CD4-positive, alpha-beta T cell (primary cell): Measurements from ENCODE around the gene SAMD5. TPM values are rescaled to one million over a fixed set of nuclear protein-coding genes. Genes with fewer than 3 reads are reported as not detected.
"Not testable (repeated sequence)": the region's sequence is repeated elsewhere in the genome, so short reads cannot be mapped to it uniquely, and the experiment has no call there.

Source experiments
- ATAC-seq: fragments of 200-7000 bp; cut with Tn5 transposase; one replicate; pipeline ENCODE4 v1.10.0; 2022; ENCODE audit warnings: mild to moderate bottlenecking; ENCODE audit not compliant: poor library complexity
- CTCF ChIA-PET: fragments of 350-600 bp; sonication (Branson Sonifier 250); formaldehyde crosslinking; loops from one replicate; lab custom pipeline; 2021; ENCODE audit warnings: antibody characterized with exemption, inconsistent platforms; lab: Charles Lee
- POLR2A ChIA-PET: fragments of 350-600 bp; sonication (Branson Sonifier 250); formaldehyde crosslinking; loops from one replicate; lab custom pipeline; 2021; ENCODE audit warnings: antibody characterized with exemption, inconsistent platforms; lab: Charles Lee
- DNase-seq, 14 experiments: peaks; one replicate each; pipeline ENCODE4 v3.0.0-alpha.2; 2013 to 2020; ENCODE audit warnings: mixed read lengths in 2 of 14
- H3K27ac ChIP-seq, 2 donors: one replicate each; pipeline versions ENCODE4 v1.5.1 to v1.7.0; 2013; ENCODE audit warnings: low read length in 2 of 2, low read depth in 1 of 2, mild to moderate bottlenecking in 1 of 2
- H3K27me3 ChIP-seq, 2 experiments: 1 replicate in 1 of 2; 2 replicates in 1 of 2; pipeline versions ENCODE4 v1.6.1 to v1.7.0; 2013; ENCODE audit warnings: low read length in 2 of 2, control low read depth in 1 of 2, mild to moderate bottlenecking in 1 of 2, moderate library complexity in 1 of 2; ENCODE audit not compliant: insufficient read depth in 2 of 2, control insufficient read depth in 1 of 2
- H3K36me3 ChIP-seq: one replicate; pipeline ENCODE4 v1.6.1; 2013; ENCODE audit warnings: low read length, control low read depth; ENCODE audit not compliant: insufficient read depth
- H3K4me1 ChIP-seq: one replicate; pipeline ENCODE4 v1.6.1; 2013; ENCODE audit warnings: low read length, control low read depth; ENCODE audit not compliant: insufficient read depth
- H3K4me3 ChIP-seq: one replicate; pipeline ENCODE4 v1.5.1; 2013; ENCODE audit warnings: mild to moderate bottlenecking, low read length, moderate library complexity
- H3K9me3 ChIP-seq, 2 experiments: 1 replicate in 1 of 2; 2 replicates in 1 of 2; pipeline versions ENCODE4 v1.6.1 to v1.7.0; 2013; ENCODE audit warnings: low read length in 2 of 2, mild to moderate bottlenecking in 2 of 2, control low read depth in 1 of 2, moderate library complexity in 1 of 2; ENCODE audit not compliant: control insufficient read depth in 1 of 2, insufficient read depth in 1 of 2
- H3K27ac Mint-ChIP-seq: one replicate; pipeline ENCODE4 v1.8.0; 2020; ENCODE audit warnings: mixed read lengths
- H3K27me3 Mint-ChIP-seq: one replicate; pipeline ENCODE4 v1.8.0; 2021; ENCODE audit warnings: mixed read lengths
- H3K36me3 Mint-ChIP-seq: one replicate; pipeline ENCODE4 v1.8.0; 2021; ENCODE audit warnings: low read depth, mixed read lengths
- H3K4me1 Mint-ChIP-seq: one replicate; pipeline ENCODE4 v1.8.0; 2021; ENCODE audit warnings: low read depth, mixed read lengths
- H3K4me3 Mint-ChIP-seq: one replicate; pipeline ENCODE4 v1.8.0; 2020; ENCODE audit warnings: mild to moderate bottlenecking, mixed read lengths
- H3K9me3 Mint-ChIP-seq: one replicate; pipeline ENCODE4 v1.8.0; 2020; ENCODE audit warnings: mixed read lengths
- CTCF ChIP-seq: fragments of 200-600 bp; IDR thresholded peaks from one replicate; pipeline ENCODE4 v1.8.0; 2022; ENCODE audit warnings: antibody characterized with exemption, mild to moderate bottlenecking
- intact Hi-C, 2 experiments: fragments of 100-400 bp; cut with DNase I in 1 of 2; cut with micrococcal nuclease in 1 of 2; formaldehyde crosslinking; loops; one replicate each; pipeline versions ENCODE4 v1.15.1 to v1.9.0; 2023 to 2025; cut with DNase I, micrococcal nuclease
- total RNA-seq, 174 experiments: library from RNA in 2 of 174; stranded (reverse) in 2 of 174; gene quantifications; one replicate each; pipeline ENCODE4 v1.2.3 and lab custom pipeline; 2021 to 2026

SAMD5 gene
- total RNA-seq, 2 experiments from 2014 or later = not detected

DNA sequence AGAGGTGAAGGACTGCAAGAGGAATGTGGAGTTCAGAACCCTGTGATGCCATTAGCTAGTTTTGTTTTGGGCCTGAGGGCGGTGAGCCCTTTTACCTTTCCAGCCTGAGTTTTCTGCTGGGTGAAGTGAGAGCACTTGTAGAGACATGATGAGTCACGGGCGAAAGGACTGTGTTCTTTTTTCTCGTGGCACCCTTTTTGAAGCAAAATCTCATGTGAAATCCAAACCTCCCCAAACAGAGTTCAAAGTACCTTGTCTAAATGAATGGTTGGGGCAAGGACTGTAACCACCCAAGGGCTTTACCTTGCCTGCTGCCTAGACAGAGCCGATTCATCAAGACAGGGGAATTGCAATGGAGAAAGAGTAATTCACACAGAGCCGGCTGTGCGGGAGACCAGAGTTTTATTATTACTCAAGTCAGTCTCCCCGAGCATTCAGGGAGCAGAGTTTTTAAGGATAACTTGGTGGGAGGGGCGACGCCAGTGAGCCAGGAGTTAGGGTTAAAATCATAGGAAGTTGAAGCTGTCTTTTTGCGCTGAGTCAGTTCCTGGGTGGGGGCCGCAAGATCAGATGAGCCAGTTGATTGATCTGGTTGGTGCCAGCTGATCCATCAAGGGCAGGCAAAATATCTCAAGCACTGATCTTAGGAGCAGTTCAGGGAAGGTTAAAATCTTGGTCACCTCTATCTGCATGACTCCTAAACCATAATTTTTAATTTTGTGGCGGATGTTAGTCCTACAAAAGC lies 25.8 kb downstream of the SAMD5 start:
- H3K27ac ChIP-seq = no peak overlapping the region
- intact Hi-C loops = no loop called here
- ATAC-seq (no peak), DNase-seq (no peak)
- no peaks in the 10 kb centered on the region for H3K36me3 ChIP-seq
- H3K9me3 ChIP-seq = peaks cover 0 to 6% of the 10 kb centered on the region in 2 experiments
- Mint-ChIP-seq H3K27ac (no peak overlapping the region), H3K4me3 (no peak overlapping the region), H3K4me1 (peaks cover 11% of the 10 kb centered on the region), H3K36me3 (no peaks in the 10 kb centered on the region), H3K9me3 (peaks cover 3% of the 10 kb centered on the region), H3K27me3 (peaks cover 25% of the 10 kb centered on the region)
- no peak overlapping the region for H3K4me3 ChIP-seq
- H3K27me3 ChIP-seq = no peaks in the 10 kb centered on the region
- CTCF ChIA-PET = no interaction called here
- TF ChIP-seq CTCF = no peak
- POLR2A ChIA-PET = no interaction called here
- peaks cover 5% of the 10 kb centered on the region for H3K4me1 ChIP-seq

- POLR2A ChIA-PET = no interaction called here
- intact Hi-C loops = no loop called here
- DNase-seq (no peak), ATAC-seq (no peak)
- TF ChIP-seq CTCF = no peak
- CTCF ChIA-PET = no interaction called here
- H3K4me1 Mint-ChIP-seq = no peaks in the 10 kb centered on the region
- H3K27me3 Mint-ChIP-seq = peaks cover 14% of the 10 kb centered on the region
- no peak overlapping the region for H3K4me3 ChIP-seq
- no peaks in the 10 kb centered on the region for H3K27me3 ChIP-seq
- H3K4me3 Mint-ChIP-seq = no peak overlapping the region
- H3K27ac ChIP-seq = no peak overlapping the region
- no peaks in the 10 kb centered on the region for H3K4me1 ChIP-seq
- peaks cover 3 to 4% of the 10 kb centered on the region in 2 experiments for H3K9me3 ChIP-seq
- H3K9me3 Mint-ChIP-seq = no peaks in the 10 kb centered on the region
- no peaks in the 10 kb centered on the region for H3K36me3 Mint-ChIP-seq
- no peak overlapping the region for H3K27ac Mint-ChIP-seq
- no peaks in the 10 kb centered on the region for H3K36me3 ChIP-seq
These were observed 30.3 kb downstream of the SAMD5 start for GRCh38 chr6:147538821-147539220.

GRCh38 chr6:147540075-147540474 lies 31.6 kb downstream of the SAMD5 start:
- no peaks in the 10 kb centered on the region for H3K27me3 ChIP-seq

DNA sequence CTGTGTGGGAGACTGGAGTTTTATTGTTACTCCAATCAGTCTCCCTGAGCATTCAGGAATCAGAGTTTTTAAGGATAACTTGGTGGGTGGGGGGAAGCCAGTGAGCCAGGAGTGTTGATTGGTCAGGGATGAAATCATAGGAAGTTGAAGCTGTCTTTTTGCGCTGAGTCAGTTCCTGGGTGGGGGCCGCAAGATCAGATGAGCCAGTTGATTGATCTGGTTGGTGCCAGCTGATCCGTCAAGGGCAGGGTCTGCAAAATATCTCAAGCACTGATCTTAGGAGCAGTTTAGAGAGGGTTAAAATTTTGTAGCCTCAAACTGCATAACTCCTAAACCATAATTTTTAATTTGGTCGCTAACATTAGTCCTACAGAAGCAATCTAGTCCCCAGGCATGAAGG lies 33.9 kb downstream of the SAMD5 start:
- ATAC-seq, H3K36me3 ChIP-seq, H3K27ac Mint-ChIP-seq, H3K4me1 Mint-ChIP-seq, H3K9me3 Mint-ChIP-seq, H3K36me3 Mint-ChIP-seq, intact Hi-C loops, H3K4me3 ChIP-seq, POLR2A ChIA-PET, H3K27me3 ChIP-seq, H3K9me3 ChIP-seq, H3K27ac ChIP-seq, H3K4me1 ChIP-seq, CTCF ChIA-PET, DNase-seq, H3K27me3 Mint-ChIP-seq, H3K4me3 Mint-ChIP-seq: not testable (repeated sequence)

More at GRCh38 chr6:147540075-147540474, 31.6 kb downstream of the SAMD5 start:
- intact Hi-C loops = no loop called here
- Histone ChIP-seq H3K4me1 (no peaks in the 10 kb centered on the region), H3K36me3 (no peaks in the 10 kb centered on the region), H3K9me3 (peaks cover 3 to 4% of the 10 kb centered on the region in 2 experiments), H3K27ac (no peak overlapping the region), H3K4me3 (no peak overlapping the region)
- Mint-ChIP-seq H3K9me3 (no peaks in the 10 kb centered on the region), H3K27ac (no peak overlapping the region), H3K36me3 (no peaks in the 10 kb centered on the region), H3K4me3 (no peak overlapping the region), H3K4me1 (no peaks in the 10 kb centered on the region), H3K27me3 (peaks cover 8% of the 10 kb centered on the region)
- CTCF ChIA-PET = no interaction called here
- POLR2A ChIA-PET = no interaction called here
- ATAC-seq (no peak), DNase-seq (no peak)
- TF ChIP-seq CTCF = no peak
